Activated naive CD8-positive, alpha-beta T cell treated with anti-CD3 and anti-CD28 coated beads, Interleukin-2, amount 50 U/mL, for 24 hours (primary cell): Measurements from ENCODE around the gene CNIH3.
"Not testable (repeated sequence)": the region's sequence is repeated elsewhere in the genome, so short reads cannot be mapped to it uniquely, and the experiment has no call there.

Source experiments
- ATAC-seq: fragments of 150-1000 bp; cut with Tn5 transposase; one replicate; pipeline ENCODE4 v1.10.0; 2021
- DNase-seq: peaks from one replicate; pipeline ENCODE4 v3.0.0; 2021
- H3K27ac Mint-ChIP-seq: one replicate; pipeline ENCODE4 v1.8.0; 2021; ENCODE audit warnings: mild to moderate bottlenecking, mixed read lengths
- H3K27me3 Mint-ChIP-seq: one replicate; pipeline ENCODE4 v1.8.0; 2021; ENCODE audit warnings: mixed read lengths
- H3K36me3 Mint-ChIP-seq: one replicate; pipeline ENCODE4 v1.8.0; 2021; ENCODE audit warnings: low read depth, mixed read lengths
- H3K4me1 Mint-ChIP-seq: one replicate; pipeline ENCODE4 v1.8.0; 2021; ENCODE audit warnings: mixed read lengths
- H3K4me3 Mint-ChIP-seq: one replicate; pipeline ENCODE4 v1.8.0; 2021; ENCODE audit warnings: mild to moderate bottlenecking, moderate library complexity, mixed read lengths
- H3K9me3 Mint-ChIP-seq: one replicate; pipeline ENCODE4 v1.8.0; 2021; ENCODE audit warnings: mixed read lengths

The CNIH3 gene

GRCh38 chr1:224700918-224701531, 84.9 kb downstream of the CNIH3 start:
- DNase-seq: peak; percentile 12
- ATAC-seq: no peak
- Mint-ChIP-seq H3K4me1 (no peaks in the 10 kb centered on the region), H3K27me3 (no peaks in the 10 kb centered on the region), H3K9me3 (no peaks in the 10 kb centered on the region), H3K27ac (no peak overlapping the region), H3K4me3 (no peak overlapping the region), H3K36me3 (no peaks in the 10 kb centered on the region)

GRCh38 chr1:224703702-224704101, 87.6 kb downstream of the CNIH3 start:
- H3K27ac Mint-ChIP-seq: no peak overlapping the region
- no peaks in the 10 kb centered on the region for H3K36me3 Mint-ChIP-seq
- no peak overlapping the region for H3K4me3 Mint-ChIP-seq
- ATAC-seq: no peak
- H3K9me3 Mint-ChIP-seq: no peaks in the 10 kb centered on the region
- no peaks in the 10 kb centered on the region for H3K4me1 Mint-ChIP-seq
- H3K27me3 Mint-ChIP-seq: peaks cover 3% of the 10 kb centered on the region
- DNase-seq: no peak

- Mint-ChIP-seq H3K36me3 (no peaks in the 10 kb centered on the region), H3K4me3 (no peak overlapping the region), H3K27ac (no peak overlapping the region), H3K27me3 (peaks cover 3% of the 10 kb centered on the region), H3K9me3 (no peaks in the 10 kb centered on the region), H3K4me1 (no peaks in the 10 kb centered on the region)
- ATAC-seq (no peak), DNase-seq (no peak)
These were observed 88.1 kb downstream of the CNIH3 start for GRCh38 chr1:224704107-224704735.

GRCh38 chr1:224705578-224705977, 89.5 kb downstream of the CNIH3 start:
- H3K9me3 Mint-ChIP-seq: no peaks in the 10 kb centered on the region
- DNase-seq (no peak), ATAC-seq (no peak)
- H3K4me1 Mint-ChIP-seq: no peaks in the 10 kb centered on the region
- peaks cover 3% of the 10 kb centered on the region for H3K27me3 Mint-ChIP-seq
- H3K27ac Mint-ChIP-seq: no peak overlapping the region
- H3K4me3 Mint-ChIP-seq: no peak overlapping the region
- no peaks in the 10 kb centered on the region for H3K36me3 Mint-ChIP-seq

GRCh38 chr1:224707843-224708725, 92.0 kb downstream of the CNIH3 start:
- Mint-ChIP-seq H3K27me3 (peaks cover 3% of the 10 kb centered on the region), H3K27ac (peak overlapping the region; percentile 0), H3K4me3 (no peak overlapping the region), H3K4me1 (no peaks in the 10 kb centered on the region), H3K9me3 (no peaks in the 10 kb centered on the region), H3K36me3 (no peaks in the 10 kb centered on the region)
- DNase-seq (no peak), ATAC-seq (no peak)

GRCh38 chr1:224710196-224710595, 94.1 kb downstream of the CNIH3 start:
- H3K27ac Mint-ChIP-seq: no peak overlapping the region
- H3K4me3 Mint-ChIP-seq: no peak overlapping the region
- peaks cover 3% of the 10 kb centered on the region for H3K27me3 Mint-ChIP-seq
- DNase-seq (no peak), ATAC-seq (no peak)
- H3K36me3 Mint-ChIP-seq: no peaks in the 10 kb centered on the region
- H3K4me1 Mint-ChIP-seq: no peaks in the 10 kb centered on the region
- H3K9me3 Mint-ChIP-seq: no peaks in the 10 kb centered on the region

GRCh38 chr1:224711231-224711756, 95.2 kb downstream of the CNIH3 start:
- H3K9me3 Mint-ChIP-seq: not testable (repeated sequence)

GRCh38 chr1:224711876-224712275, 95.8 kb downstream of the CNIH3 start:
- ATAC-seq: no peak
- no peak overlapping the region for H3K27ac Mint-ChIP-seq
- H3K4me1 Mint-ChIP-seq: no peaks in the 10 kb centered on the region
- DNase-seq: no peak
- H3K36me3 Mint-ChIP-seq: no peaks in the 10 kb centered on the region
- H3K4me3 Mint-ChIP-seq: no peak overlapping the region
- peaks cover 3% of the 10 kb centered on the region for H3K27me3 Mint-ChIP-seq
- no peaks in the 10 kb centered on the region for H3K9me3 Mint-ChIP-seq

More at GRCh38 chr1:224711231-224711756, 95.2 kb downstream of the CNIH3 start:
- not testable (repeated sequence) for H3K4me3 Mint-ChIP-seq, H3K36me3 Mint-ChIP-seq, DNase-seq, H3K27me3 Mint-ChIP-seq, H3K4me1 Mint-ChIP-seq, ATAC-seq, H3K27ac Mint-ChIP-seq

DNA sequence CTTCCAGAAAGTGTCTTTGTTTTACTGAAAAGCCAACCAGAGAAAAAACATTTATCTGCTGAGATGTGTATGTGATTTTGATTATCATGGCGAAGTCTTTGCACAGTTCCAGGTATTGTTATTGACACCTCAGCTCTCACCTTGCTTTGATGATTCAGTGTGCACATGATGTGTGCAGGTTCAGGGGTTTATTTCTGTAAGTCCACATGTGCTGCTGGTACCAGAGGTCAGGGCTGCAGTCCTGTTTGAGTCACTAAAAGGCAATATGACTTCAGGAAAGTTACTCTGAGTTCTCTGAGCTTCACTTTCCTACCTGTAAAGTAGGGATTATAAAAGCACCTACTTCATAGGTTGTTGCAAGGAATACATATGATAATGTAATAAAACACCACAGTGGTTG, 97.1 kb downstream of the CNIH3 start:
- Mint-ChIP-seq H3K9me3 (no peaks in the 10 kb centered on the region), H3K4me1 (no peaks in the 10 kb centered on the region), H3K27ac (no peak overlapping the region), H3K27me3 (peaks cover 4% of the 10 kb centered on the region), H3K4me3 (no peak overlapping the region), H3K36me3 (no peaks in the 10 kb centered on the region)
- DNase-seq: no peak
- no peak for ATAC-seq

DNA sequence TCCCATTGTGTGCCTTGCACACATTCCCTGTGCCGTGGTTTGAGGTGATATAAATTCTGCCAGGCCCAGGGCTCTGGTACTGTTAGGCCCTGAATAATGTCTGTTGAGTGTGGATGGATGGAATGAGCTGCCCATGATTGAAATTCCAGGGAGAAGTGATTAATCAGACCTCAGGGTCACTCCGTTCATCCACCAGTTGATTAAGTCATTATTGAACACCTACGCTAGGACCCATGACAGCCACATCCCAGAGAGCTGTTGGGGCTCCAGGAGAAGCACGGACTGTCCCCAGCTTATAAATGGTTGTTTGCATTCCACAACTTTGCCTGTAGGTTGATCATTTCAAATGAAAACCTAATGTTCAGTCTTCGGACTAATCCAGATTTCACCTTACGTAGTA, 98.4 kb downstream of the CNIH3 start:
- no peak overlapping the region for H3K4me3 Mint-ChIP-seq
- H3K4me1 Mint-ChIP-seq: no peaks in the 10 kb centered on the region
- H3K9me3 Mint-ChIP-seq: no peaks in the 10 kb centered on the region
- no peaks in the 10 kb centered on the region for H3K36me3 Mint-ChIP-seq
- DNase-seq: no peak
- peaks cover 14% of the 10 kb centered on the region for H3K27me3 Mint-ChIP-seq
- no peak for ATAC-seq
- no peak overlapping the region for H3K27ac Mint-ChIP-seq

GRCh38 chr1:224718470-224719053, 102.4 kb downstream of the CNIH3 start:
- peak; percentile 34 for ATAC-seq

DNA sequence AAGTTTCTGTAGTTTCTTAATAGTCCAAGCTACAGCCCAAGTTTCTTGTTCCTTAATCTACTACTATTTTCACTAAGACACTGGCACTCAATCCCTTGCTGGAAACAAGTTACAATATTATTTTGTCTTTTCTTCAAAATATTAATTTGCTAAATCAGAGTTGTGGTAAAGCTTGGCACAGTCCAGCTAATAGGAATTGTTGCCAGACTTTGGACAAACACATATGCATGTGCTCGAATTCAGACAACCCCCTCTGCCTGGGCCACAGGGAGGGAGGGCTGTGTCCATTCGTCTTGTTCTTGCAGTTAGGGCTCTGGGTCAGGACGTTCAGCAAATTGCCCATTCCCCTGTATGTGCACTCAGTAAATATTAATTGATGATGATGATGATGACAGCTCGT, 103.6 kb downstream of the CNIH3 start:
- Mint-ChIP-seq H3K4me3 (no peak overlapping the region), H3K27ac (no peak overlapping the region), H3K9me3 (no peaks in the 10 kb centered on the region), H3K4me1 (no peaks in the 10 kb centered on the region), H3K36me3 (no peaks in the 10 kb centered on the region), H3K27me3 (peaks cover 22% of the 10 kb centered on the region)
- ATAC-seq: no peak
- no peak for DNase-seq

More at GRCh38 chr1:224718470-224719053, 102.4 kb downstream of the CNIH3 start:
- no peaks in the 10 kb centered on the region for H3K4me1 Mint-ChIP-seq
- no peak overlapping the region for H3K4me3 Mint-ChIP-seq
- DNase-seq: no peak
- peaks cover 22% of the 10 kb centered on the region for H3K27me3 Mint-ChIP-seq
- H3K27ac Mint-ChIP-seq: no peak overlapping the region
- H3K9me3 Mint-ChIP-seq: no peaks in the 10 kb centered on the region
- H3K36me3 Mint-ChIP-seq: no peaks in the 10 kb centered on the region

GRCh38 chr1:224720216-224720615, 104.1 kb downstream of the CNIH3 start:
- DNase-seq: no peak
- no peak overlapping the region for H3K4me3 Mint-ChIP-seq
- H3K27me3 Mint-ChIP-seq: peaks cover 22% of the 10 kb centered on the region
- no peak overlapping the region for H3K27ac Mint-ChIP-seq
- ATAC-seq: no peak
- H3K36me3 Mint-ChIP-seq: no peaks in the 10 kb centered on the region
- H3K4me1 Mint-ChIP-seq: no peaks in the 10 kb centered on the region
- no peaks in the 10 kb centered on the region for H3K9me3 Mint-ChIP-seq

DNA sequence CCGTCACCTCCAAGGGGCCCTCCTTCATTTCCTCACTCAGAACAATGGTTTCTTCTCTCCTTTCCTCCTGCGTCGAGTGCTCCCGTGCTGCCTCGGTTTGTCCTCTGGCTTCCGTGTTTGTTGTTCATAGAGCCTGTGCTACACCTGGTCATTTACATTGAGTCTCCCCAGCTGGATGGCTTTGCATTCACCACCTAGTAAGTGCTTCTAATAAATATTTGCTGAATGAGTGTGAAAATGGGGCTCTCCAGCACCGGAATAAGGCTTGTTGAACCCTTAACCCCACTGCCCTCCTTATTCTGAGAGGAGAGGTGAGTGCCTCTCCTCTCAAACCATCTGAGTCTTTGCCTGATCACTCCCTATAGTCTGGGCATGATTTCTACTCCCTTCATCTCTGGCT, 104.9 kb downstream of the CNIH3 start:
- ATAC-seq: no peak
- Mint-ChIP-seq H3K9me3 (no peaks in the 10 kb centered on the region), H3K27me3 (peaks cover 22% of the 10 kb centered on the region), H3K4me3 (no peak overlapping the region), H3K4me1 (no peaks in the 10 kb centered on the region), H3K27ac (no peak overlapping the region), H3K36me3 (no peaks in the 10 kb centered on the region)
- DNase-seq: no peak
